ENCODE measurements around the gene KIAA1217. TPM values are rescaled to one million over a fixed set of nuclear protein-coding genes. Genes with fewer than 3 reads are reported as not detected.

Gene KIAA1217
- total RNA-seq, 6 experiments from 2014 or later: 10.4 to 25.5 (median 14.9) TPM

DNA sequence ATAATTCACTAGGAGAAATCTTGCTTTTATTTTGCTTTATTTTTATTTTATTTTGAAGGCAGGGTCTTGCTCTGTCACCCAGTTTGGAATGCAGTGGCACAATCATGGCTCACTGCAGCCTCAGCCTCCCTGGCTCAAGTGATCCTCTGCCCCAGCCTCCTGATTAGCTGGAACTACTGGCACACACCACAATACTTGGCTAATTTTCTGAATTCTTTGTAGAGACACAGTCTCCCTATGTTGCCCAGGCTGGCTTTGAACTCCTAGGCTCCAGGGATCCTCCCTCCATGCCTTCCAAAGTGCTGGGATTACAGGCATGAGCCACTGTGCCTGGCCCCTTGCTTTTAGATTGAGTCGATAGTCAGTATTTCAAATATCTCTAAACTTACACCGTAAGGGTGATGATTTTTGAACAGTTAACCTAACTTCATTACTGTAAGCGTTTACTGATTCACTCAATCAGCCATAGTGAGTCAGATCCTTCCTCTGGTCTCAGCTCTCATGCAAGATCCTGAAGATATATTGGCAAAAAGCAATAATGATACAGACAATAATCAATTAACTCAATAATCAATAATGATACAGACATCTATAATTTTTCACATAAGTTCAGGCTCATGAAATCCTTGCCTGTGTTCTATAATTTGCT is 239.5 kb downstream of the KIAA1217 start:
- no peaks in the 10 kb centered on the region for H3K36me3 ChIP-seq
- 71% methylated on average over 3 of the region's 3 CpGs for WGBS (ENCODE audit: insufficient coverage, low coverage, low lambda C conversion rate, missing lambda C conversion rate)

DNA sequence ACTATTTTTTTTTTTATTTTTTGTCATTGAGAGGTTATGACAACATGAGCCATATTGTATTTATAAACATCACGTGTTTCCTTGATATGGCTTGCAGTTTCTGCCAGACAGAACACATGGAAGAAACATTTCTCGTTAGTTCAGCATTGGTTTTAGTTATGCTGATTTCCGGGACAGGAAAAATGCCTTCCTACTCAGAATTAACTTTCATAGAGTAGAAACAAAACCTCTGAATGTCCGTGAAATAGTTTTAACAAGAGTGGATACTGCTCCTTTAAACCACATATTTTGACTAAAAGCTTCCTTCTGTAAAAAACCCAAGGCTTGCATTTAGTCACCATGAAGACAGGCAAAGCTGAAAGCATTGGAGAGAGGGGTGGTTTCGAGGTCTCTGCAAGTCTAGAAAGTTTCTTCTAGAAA is 240.4 kb downstream of the KIAA1217 start:
- no peak for DNase-seq
- intact Hi-C loops (cut with DNase I): no loop called here
- Histone ChIP-seq H3K36me3 (no peaks in the 10 kb centered on the region), H3K27me3 (no peaks in the 10 kb centered on the region), H3K9me3 (no peaks in the 10 kb centered on the region), H3K4me3 (peak overlapping the region; percentile 4 to 14 (median 5)), H3K27ac (peak overlapping the region in 2 of 3 donors; percentile 15 to 28), H3K4me1 (peaks cover 0 to 9% (median 2%) of the 10 kb centered on the region in 4 donors)
- TF ChIP-seq POLR2A (IDR thresholded peaks at IDR 0.05) (no peak), CTCF (IDR thresholded peaks at IDR 0.05) (no peak)
- 18% methylated on average over 5 of the region's 5 CpGs for WGBS (ENCODE audit: insufficient coverage, low coverage, low lambda C conversion rate, missing lambda C conversion rate)
- peak; percentile 56 to 77 (median 60) for ATAC-seq

More for the DNA sequence above, 239.5 kb downstream of the KIAA1217 start:
- no peak for DNase-seq
- Histone ChIP-seq H3K27ac (no peak overlapping the region), H3K4me1 (peaks cover 0 to 11% (median 3%) of the 10 kb centered on the region in 4 donors), H3K27me3 (no peaks in the 10 kb centered on the region), H3K4me3 (no peak overlapping the region), H3K9me3 (no peaks in the 10 kb centered on the region)
- ATAC-seq: peak in 1 of 4 donors; percentile 18
- TF ChIP-seq POLR2A (IDR thresholded peaks at IDR 0.05) (no peak), CTCF (IDR thresholded peaks at IDR 0.05) (no peak)
- intact Hi-C loops (cut with DNase I): no loop called here

DNA sequence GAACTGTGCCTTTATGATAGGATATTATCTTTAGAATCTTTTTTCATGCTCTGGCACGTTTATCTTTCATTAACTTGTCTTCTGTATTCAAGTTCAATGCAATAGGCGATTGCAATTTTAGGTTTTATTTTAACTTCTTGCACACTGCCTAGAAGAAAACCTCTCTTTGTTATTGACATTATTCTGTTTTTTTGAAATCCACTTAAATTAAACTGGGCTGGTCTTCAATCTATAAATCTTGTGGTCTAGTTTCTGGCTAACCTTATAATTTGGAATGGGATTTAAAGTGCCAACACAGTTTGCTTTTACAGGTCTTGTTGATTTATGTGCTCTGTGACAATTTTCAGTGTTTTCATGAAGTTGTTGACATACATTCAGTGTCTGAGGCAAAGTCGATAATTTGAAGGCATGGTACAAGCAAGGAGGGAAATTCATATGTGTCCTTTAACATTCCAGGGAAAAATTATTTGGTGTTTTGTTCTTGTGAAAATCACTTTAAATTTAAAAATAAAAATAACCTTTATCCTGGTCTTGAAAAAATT is 240.9 kb downstream of the KIAA1217 start:
- Histone ChIP-seq H3K36me3 (no peaks in the 10 kb centered on the region), H3K27me3 (no peaks in the 10 kb centered on the region), H3K27ac (peak overlapping the region in 2 of 3 donors; percentile 15 to 28), H3K4me3 (peak overlapping the region; percentile 4 to 14 (median 5)), H3K4me1 (peaks cover 0 to 9% (median 2%) of the 10 kb centered on the region in 4 donors), H3K9me3 (no peaks in the 10 kb centered on the region)
- intact Hi-C loops (cut with DNase I): no loop called here
- ATAC-seq (peak; percentile 37 to 55 (median 50)), DNase-seq (no peak)
- TF ChIP-seq POLR2A (IDR thresholded peaks at IDR 0.05) (no peak), CTCF (IDR thresholded peaks at IDR 0.05) (no peak)
- 9% methylated on average over 3 of the region's 3 CpGs for WGBS (ENCODE audit: insufficient coverage, low coverage, low lambda C conversion rate, missing lambda C conversion rate)

- intact Hi-C loops (cut with DNase I): no loop called here
- WGBS (ENCODE audit: insufficient coverage, low coverage, low lambda C conversion rate, missing lambda C conversion rate): 81% methylated on average over 3 of the region's 4 CpGs
- no peak for TF ChIP-seq CTCF (IDR thresholded peaks at IDR 0.05)
- no peak for TF ChIP-seq POLR2A (IDR thresholded peaks at IDR 0.05)
- Histone ChIP-seq H3K4me3 (no peak overlapping the region), H3K9me3 (no peaks in the 10 kb centered on the region), H3K4me1 (peaks cover 0 to 9% (median 2%) of the 10 kb centered on the region in 4 donors), H3K36me3 (no peaks in the 10 kb centered on the region), H3K27me3 (no peaks in the 10 kb centered on the region), H3K27ac (no peak overlapping the region)
- DNase-seq (no peak), ATAC-seq (peak in 1 of 4 donors; percentile 19)
Measured at GRCh38 chr10:24451325-24451820, 242.4 kb downstream of the KIAA1217 start.
